GM12878 (cell line): ENCODE measurements around the gene TSPAN11. TPM values are rescaled to one million over a fixed set of nuclear protein-coding genes. Genes with fewer than 3 reads are reported as not detected.

Source experiments
- ATAC-seq: fragments of 200-7000 bp; cut with Tn5 transposase; 3 replicates; pipeline ENCODE4 v1.9.1; 2020; ENCODE audit warnings: mild to moderate bottlenecking, moderate library complexity
- BruUV-seq: library from RNA; stranded (reverse); fragments of 400-500 nt; replicated peaks from 2 replicates; lab custom pipeline; 2021; lab: Mats Ljungman, UMichigan
- CTCF ChIA-PET: fragments of 300-600 bp; sonication (Branson Sonifier 250); formaldehyde crosslinking; extraction: SDS; loops from one replicate; lab custom pipeline; 2021; ENCODE audit warnings: inconsistent platforms; lab: Yijun Ruan, JAX
- POLR2A ChIA-PET: fragments of 350-600 bp; formaldehyde crosslinking; extraction: SDS; loops from one replicate; lab custom pipeline; 2021; ENCODE audit warnings: inconsistent platforms; lab: Charles Lee
- RAD21 ChIA-PET: fragments of 300-600 bp; sonication (Branson Sonifier 250); formaldehyde crosslinking; loops from one replicate; lab custom pipeline; 2023; ENCODE audit warnings: antibody characterized with exemption; ENCODE audit not compliant: unreplicated experiment; lab: Charles Lee
- SMC1A ChIA-PET: fragments of 300-600 bp; sonication (Branson Sonifier 250); formaldehyde crosslinking; loops from one replicate; lab custom pipeline; 2023; ENCODE audit not compliant: unreplicated experiment, uncharacterized antibody; lab: Charles Lee
- DNase-seq: peaks from one replicate; pipeline ENCODE4 v3.0.0-alpha.2; 2011; ENCODE audit warnings: low read depth, low spot score
- FAIRE-seq: peaks from 3 replicates; lab custom pipeline; 2011; peaks lifted over from hg19 to GRCh38; lab: Jason Lieb, UNC
- H2AFZ ChIP-seq: 2 replicates; pipeline ENCODE4 v1.6.0; 2011; ENCODE audit warnings: low read depth, low read length, control low read depth; ENCODE audit not compliant: control insufficient read depth
- H3K27ac ChIP-seq: 2 replicates; pipeline ENCODE4 v1.5.1; 2011; ENCODE audit warnings: control low read depth; ENCODE audit not compliant: control insufficient read depth, insufficient read depth
- H3K27me3 ChIP-seq, 2 experiments: replicated peaks in 1 of 2; 2 replicates each; pipeline versions ENCODE4 v1.6.0 to v1.6.1; 2011; ENCODE audit warnings: low read length in 1 of 2; ENCODE audit not compliant: control insufficient read depth in 2 of 2, insufficient read depth in 2 of 2
- H3K36me3 ChIP-seq, 2 experiments: 2 replicates each; pipeline ENCODE4 v1.5.1; 2011; ENCODE audit warnings: low read length in 1 of 2; ENCODE audit not compliant: control insufficient read depth in 2 of 2, insufficient read depth in 2 of 2
- H3K4me1 ChIP-seq: 2 replicates; pipeline ENCODE4 v1.6.1; 2011; ENCODE audit warnings: mild to moderate bottlenecking, low read length, moderate library complexity, mixed read lengths; ENCODE audit not compliant: control insufficient read depth, insufficient read depth
- H3K4me2 ChIP-seq: 2 replicates; pipeline ENCODE4 v1.6.0; 2011; ENCODE audit warnings: control low read depth; ENCODE audit not compliant: control insufficient read depth, insufficient read depth
- H3K4me3 ChIP-seq: fragments of 200-600 bp; sonication (generic); 2 replicates; pipeline ENCODE4 v1.5.1; 2016
- H3K79me2 ChIP-seq: 2 replicates; pipeline ENCODE4 v1.6.0; 2011; ENCODE audit warnings: low read length; ENCODE audit not compliant: control insufficient read depth, insufficient read depth
- H3K9ac ChIP-seq: 2 replicates; pipeline ENCODE4 v1.8.0; 2011; ENCODE audit warnings: low read length, control low read depth, mixed read lengths; ENCODE audit not compliant: control insufficient read depth, insufficient read depth
- H3K9me3 ChIP-seq: replicated peaks from 3 replicates; pipeline ENCODE4 v1.5.1; 2011; ENCODE audit warnings: mild to moderate bottlenecking, low read length; ENCODE audit not compliant: control insufficient read depth, insufficient read depth
- H4K20me1 ChIP-seq: 2 replicates; pipeline ENCODE4 v1.6.0; 2011; ENCODE audit not compliant: control insufficient read depth, insufficient read depth
- BACH1 ChIP-seq: fragments of 450-650 bp; IDR thresholded peaks from 2 replicates; pipeline ENCODE4 v1.6.1; 2017; ENCODE audit warnings: mild to moderate bottlenecking, borderline replicate concordance
- BCLAF1 ChIP-seq: fragments of 450-650 bp; IDR thresholded peaks from 2 replicates; pipeline ENCODE4 v1.6.1; 2017; ENCODE audit warnings: antibody characterized with exemption, mild to moderate bottlenecking, moderate library complexity
- BMI1 ChIP-seq: fragments of 450-650 bp; IDR thresholded peaks from 2 replicates; pipeline ENCODE4 v1.6.1; 2016; ENCODE audit warnings: mild to moderate bottlenecking, moderate library complexity, borderline replicate concordance
- CUX1 ChIP-seq: IDR thresholded peaks from 2 replicates; pipeline ENCODE4 v1.6.1; 2012; ENCODE audit warnings: improper control_type of control experiment, low read depth, low read length; ENCODE audit not compliant: insufficient replicate concordance
- IRF3 ChIP-seq: fragments of 450-650 bp; IDR thresholded peaks from 2 replicates; pipeline ENCODE4 v1.6.1; 2014; ENCODE audit warnings: mild to moderate bottlenecking
- PAX5 ChIP-seq: IDR thresholded peaks from 2 replicates; pipeline ENCODE4 v1.6.1; 2011; ENCODE audit warnings: low read depth, low read length, borderline replicate concordance
- POLR2AphosphoS2 ChIP-seq: IDR thresholded peaks from 2 replicates; pipeline ENCODE4 v1.6.1; 2011; ENCODE audit warnings: low read depth, mild to moderate bottlenecking, low read length, improper control_type of control experiment, moderate library complexity
- ZBTB4 ChIP-seq: fragments of 450-650 bp; formaldehyde crosslinking; IDR thresholded peaks from 2 replicates; pipeline ENCODE4 v1.4.0; 2022; ENCODE audit warnings: mild to moderate bottlenecking, moderate library complexity
- WGBS: methylation state at CpG from one replicate; pipeline ENCODE4 v1.1.6; 2016; ENCODE audit warnings: low lambda C conversion rate; ENCODE audit not compliant: insufficient replicate concordance, insufficient coverage; ENCODE audit errors: missing lambda C conversion rate; 5-methylcytosine and 5-hydroxymethylcytosine counted together
- in situ Hi-C: fragments of 300-500 bp; cut with MboI; formaldehyde crosslinking; loops from 9 replicates; pipeline ENCODE4 v1.14.3; 2018; ENCODE audit warnings: mixed read lengths
- intact Hi-C: fragments of 100-400 bp; cut with micrococcal nuclease; formaldehyde crosslinking; loops from one replicate; pipeline ENCODE4 v1.14.2; 2022; ENCODE audit not compliant: unreplicated experiment
- polyA plus RNA-seq, 11 experiments: library from polyadenylated mRNA; depleted of rRNA in 4 of 11; unstranded in 6 of 11; stranded (reverse) in 5 of 11; fragments of >200 nt; fragmentation: Nextera tagmentation in 4 of 11; fragmentation: Illumina TruSeq in 1 of 11; extraction: Ambion mirVana in 4 of 11; extraction: Trizol in 1 of 11; gene quantifications; 1 replicate in 1 of 11; 2 replicates in 10 of 11; pipeline versions ENCODE4 v1.2.1 to v1.2.3, GENCODE V29; 2011 to 2016; ENCODE audit warnings: inconsistent platforms in 2 of 11, missing spikeins in 2 of 11, low read depth in 1 of 11
- total RNA-seq, 4 experiments: library from RNA; depleted of rRNA in 3 of 4; stranded (reverse); fragments of >200 nt in 3 of 4; fragmentation: Illumina TruSeq in 1 of 4; extraction: Trizol in 1 of 4; gene quantifications; 2 replicates each; pipeline versions ENCODE4 v1.2.1 to v1.2.3, GENCODE V29; 2013 to 2021

TSPAN11 gene
- total and polyA plus RNA-seq, 10 of the 15 experiments (the other 5 are each of a cell fraction or from before 2014, with no cell fraction given): under 0.01 to 0.27 (median 0.04) TPM; not detected in 6

- Histone ChIP-seq H3K4me2 (no peak overlapping the region), H3K27me3 (peaks cover 0 to 3% of the 10 kb centered on the region in 2 experiments; a peak in 2 of 4 replicates), H2AFZ (no peak overlapping the region), H4K20me1 (no peaks in the 10 kb centered on the region), H3K9ac (no peak overlapping the region), H3K4me1 (no peaks in the 10 kb centered on the region), H3K9me3 (no peaks in the 10 kb centered on the region), H3K36me3 (no peaks in the 10 kb centered on the region), H3K27ac (no peak overlapping the region), H3K79me2 (no peaks in the 10 kb centered on the region), H3K4me3 (no peak overlapping the region)
- TF ChIP-seq ZBTB4 (CRISPR knock-in tag): no peak
- no peak for TF ChIP-seq BCLAF1
- TF ChIP-seq POLR2AphosphoS2: no peak
- no peak for TF ChIP-seq PAX5
- no peak for TF ChIP-seq BMI1
- TF ChIP-seq CUX1: no peak
- no peak for TF ChIP-seq IRF3
- no peak for TF ChIP-seq BACH1
- CTCF ChIA-PET: interaction anchor here (0.9 to 1.4 kb wide), 2 partner anchors 18 to 184 kb away, joined by 3 read pairs; no protein-coding TSS in a partner anchor
- in situ Hi-C loops (no loop called here), intact Hi-C loops (no loop called here)
- ATAC-seq (no peak), FAIRE-seq (no peak), DNase-seq (no peak)
- BruUV-seq: no TSS peak
- SMC1A ChIA-PET: interaction anchor here (1.2 kb wide), 1 partner anchor 36 kb away, joined by 4 read pairs; no protein-coding TSS in a partner anchor
- 17% methylated on average over 4 of the region's 4 CpGs for WGBS
- RAD21 ChIA-PET: no interaction called here
- POLR2A ChIA-PET: no interaction called here
Measured at GRCh38 chr12:31035226-31035625, 108.7 kb downstream of the TSPAN11 start.
